ENCODE data around the gene OTUD4.
"Not testable (repeated sequence)": the region's sequence is repeated elsewhere in the genome, so short reads cannot be mapped to it uniquely, and the experiment has no call there.

The OTUD4 gene

GRCh38 chr4:145179281-145179860, 1.0 kb downstream of the OTUD4 start:
- no peak for DNase-seq

- no peak for DNase-seq
Observed at GRCh38 chr4:145178740-145179280, 1.6 kb downstream of the OTUD4 start.

DNA sequence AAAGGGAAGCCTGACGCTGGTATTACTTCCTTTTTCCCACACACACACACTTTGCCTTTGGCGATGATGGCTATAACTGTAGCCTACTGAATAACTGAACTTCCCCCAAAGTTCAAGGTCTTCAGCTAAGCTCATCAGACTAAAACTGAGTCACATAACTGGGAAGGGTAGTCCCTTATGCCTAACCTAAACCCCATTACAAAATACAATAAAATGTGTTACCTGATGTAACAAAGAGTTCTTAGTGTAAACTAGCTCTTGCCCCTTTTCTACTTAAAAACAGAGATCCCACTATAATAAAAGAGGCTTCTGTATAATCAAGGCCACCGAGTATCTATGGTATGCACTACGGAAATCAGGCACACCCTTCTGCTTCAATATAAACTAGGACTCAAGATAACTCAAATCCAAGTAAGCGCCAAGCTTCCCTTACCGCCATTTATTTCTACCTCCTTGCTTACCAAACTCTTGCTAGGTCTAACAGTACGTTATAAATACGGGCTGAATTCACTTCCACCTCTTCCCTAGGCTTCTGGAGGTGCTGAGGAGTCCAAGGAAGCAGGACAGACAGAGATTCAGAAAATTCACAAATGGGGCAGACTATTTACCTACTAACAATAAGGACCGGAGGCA, 2.4 kb downstream of the OTUD4 start:
- no peak for DNase-seq

DNA sequence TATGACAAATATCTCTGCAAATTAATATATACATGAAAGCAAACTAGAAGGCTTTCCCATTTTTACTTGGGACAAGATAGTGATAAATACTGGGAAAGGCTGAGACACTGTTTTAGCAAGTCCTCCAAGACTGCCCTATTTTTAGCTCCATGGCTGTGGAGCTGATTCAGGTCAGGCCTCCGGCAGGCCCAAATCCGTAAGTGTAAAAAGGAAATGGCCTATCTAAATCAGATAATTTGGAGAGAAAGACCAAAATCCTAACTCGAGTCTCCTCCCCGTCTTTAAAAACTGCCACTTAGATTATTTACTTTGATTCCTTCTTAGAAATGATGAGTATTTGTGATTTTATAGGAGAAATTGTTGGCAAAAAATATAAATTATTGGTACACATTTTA, 2.9 kb downstream of the OTUD4 start:
- no peak for DNase-seq

DNA sequence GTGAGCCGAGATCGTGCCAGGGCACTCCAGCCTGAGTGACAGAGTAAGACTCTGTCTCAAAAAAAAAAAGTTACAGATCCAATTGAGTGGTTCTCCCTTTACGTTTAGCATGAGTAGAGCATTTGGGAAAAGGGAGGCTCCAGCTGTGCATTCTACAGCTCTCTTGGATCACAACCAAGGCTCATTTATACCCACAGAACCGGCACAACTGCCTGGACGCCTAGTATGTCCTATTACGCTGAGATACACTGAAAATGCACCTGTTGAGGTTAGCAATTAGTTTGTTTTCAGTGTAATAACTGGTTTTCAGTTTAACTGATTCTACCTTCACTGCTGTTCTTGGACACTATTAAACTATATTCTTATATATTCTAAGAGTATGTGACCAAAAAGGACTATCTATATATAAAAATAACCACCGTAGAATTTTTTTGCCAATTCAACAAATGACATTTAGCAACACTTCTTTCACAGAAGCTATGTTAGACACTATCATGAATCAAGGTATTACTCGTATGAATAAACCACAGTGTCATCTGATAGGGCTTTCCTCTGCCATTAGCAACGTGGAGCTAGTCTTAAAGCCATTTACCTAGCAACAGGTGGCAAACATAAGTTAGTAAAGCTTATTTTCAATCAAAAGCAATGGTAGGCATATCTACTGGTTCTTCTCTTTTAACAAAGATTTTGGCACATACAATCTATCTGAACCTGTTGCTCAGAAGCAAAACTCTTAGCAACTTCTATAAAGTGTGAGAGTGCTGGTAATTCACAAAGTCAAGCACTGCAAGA, 3.6 kb downstream of the OTUD4 start:
- no peak for DNase-seq

- no peak for DNase-seq
Observed at GRCh38 chr4:145171911-145172310, 8.5 kb downstream of the OTUD4 start.

DNA sequence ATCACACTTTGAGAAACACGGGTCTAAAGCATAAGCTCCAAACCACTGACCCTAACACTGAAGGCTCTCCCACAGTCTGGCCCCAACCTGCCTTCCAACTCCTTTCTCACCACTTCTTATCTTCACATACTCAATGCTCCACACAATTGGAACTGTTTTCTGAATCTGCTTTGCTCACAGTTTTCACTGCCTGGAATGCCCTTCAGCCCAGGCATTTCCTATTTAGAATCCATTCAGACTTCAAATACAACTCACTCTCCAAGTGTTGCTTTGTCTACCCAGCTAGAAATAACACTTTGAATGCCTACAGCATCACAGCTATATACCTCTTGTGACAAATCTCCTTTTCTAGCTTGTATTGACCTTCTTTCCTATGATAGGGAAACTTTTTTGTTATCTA, 10.2 kb downstream of the OTUD4 start:
- DNase-seq, result no peak

DNA sequence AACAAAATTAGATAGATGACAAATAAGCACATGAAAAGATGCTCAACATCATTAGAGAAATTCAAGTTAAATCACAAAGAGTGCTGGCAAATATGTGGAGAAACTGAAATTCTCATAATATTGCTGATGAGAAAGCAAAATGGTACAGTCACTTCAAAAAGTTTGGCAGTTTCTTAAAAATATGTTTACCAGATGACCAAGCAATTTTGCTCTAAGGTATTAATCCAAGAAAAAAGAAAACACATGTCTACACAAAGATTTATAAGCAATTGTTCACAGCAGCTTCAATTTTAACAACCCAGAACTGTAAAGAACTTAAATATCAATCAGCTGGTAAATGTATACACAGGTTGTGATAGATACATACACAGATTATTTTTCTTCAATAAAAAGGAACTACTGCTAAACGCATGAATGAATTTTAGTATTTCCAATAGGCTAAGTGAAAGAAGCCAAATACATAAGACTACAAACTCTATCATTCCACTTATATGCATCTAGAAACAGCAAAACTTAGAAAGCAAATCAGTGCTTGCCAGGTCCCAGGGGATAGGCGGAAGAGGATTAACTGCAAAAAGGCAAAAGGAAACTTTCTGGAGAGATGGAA, 11.7 kb downstream of the OTUD4 start:
- no peak for DNase-seq

GRCh38 chr4:145167887-145168286, 12.5 kb downstream of the OTUD4 start:
- no peak for DNase-seq

DNA sequence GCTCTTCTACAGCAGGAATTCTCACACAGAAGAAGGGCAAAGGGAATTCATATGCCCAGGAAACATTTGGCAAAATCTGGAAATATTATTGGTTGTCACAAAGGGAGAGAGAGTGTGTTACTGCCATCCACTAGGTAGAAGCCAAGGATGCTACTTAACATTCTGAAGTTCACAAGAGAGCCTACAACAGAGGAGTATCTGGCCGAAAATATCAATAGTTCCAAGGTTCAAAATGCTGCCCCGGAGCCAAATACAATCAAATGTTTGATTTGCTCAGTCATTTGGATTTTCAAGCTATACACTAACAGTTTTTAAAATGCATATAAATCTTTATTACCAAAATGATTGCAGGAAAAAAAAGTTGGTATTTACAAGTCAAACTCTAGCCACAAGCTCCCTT, 18.8 kb downstream of the OTUD4 start:
- DNase-seq, result no peak

GRCh38 chr4:145156986-145157385, 23.4 kb downstream of the OTUD4 start:
- no peak for DNase-seq

DNA sequence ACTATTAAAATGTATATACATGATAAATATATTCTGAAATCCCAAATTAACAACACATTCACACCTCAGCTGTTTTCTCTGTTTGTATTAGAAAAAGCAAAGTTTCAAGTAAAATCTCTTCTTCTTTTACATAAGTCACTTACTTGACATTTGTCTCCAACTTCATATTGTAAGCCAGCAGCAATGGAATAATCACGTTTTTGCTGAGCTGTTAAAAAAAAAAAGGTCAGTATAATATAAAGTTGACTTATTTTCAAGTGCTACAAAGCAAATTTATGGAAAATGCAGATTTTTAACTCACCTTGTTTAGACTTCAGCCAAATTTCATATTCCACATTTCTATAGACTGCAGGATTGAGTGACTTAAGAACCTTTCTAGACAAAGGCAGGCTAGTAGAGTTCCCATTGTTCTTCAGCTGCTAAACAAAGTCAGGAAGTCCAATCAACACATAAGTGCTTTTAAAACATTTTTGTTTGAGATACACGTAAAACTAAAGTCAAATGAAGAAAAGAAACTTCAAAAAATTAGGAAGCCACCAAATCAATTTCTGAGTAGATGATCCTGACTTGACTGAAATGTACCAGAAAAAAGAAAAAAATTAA, 25.0 kb downstream of the OTUD4 start:
- no peak for DNase-seq

GRCh38 chr4:145154573-145154972, 25.8 kb downstream of the OTUD4 start:
- no peak for DNase-seq

GRCh38 chr4:145153904-145154298, 26.5 kb downstream of the OTUD4 start:
- no peak for DNase-seq

DNA sequence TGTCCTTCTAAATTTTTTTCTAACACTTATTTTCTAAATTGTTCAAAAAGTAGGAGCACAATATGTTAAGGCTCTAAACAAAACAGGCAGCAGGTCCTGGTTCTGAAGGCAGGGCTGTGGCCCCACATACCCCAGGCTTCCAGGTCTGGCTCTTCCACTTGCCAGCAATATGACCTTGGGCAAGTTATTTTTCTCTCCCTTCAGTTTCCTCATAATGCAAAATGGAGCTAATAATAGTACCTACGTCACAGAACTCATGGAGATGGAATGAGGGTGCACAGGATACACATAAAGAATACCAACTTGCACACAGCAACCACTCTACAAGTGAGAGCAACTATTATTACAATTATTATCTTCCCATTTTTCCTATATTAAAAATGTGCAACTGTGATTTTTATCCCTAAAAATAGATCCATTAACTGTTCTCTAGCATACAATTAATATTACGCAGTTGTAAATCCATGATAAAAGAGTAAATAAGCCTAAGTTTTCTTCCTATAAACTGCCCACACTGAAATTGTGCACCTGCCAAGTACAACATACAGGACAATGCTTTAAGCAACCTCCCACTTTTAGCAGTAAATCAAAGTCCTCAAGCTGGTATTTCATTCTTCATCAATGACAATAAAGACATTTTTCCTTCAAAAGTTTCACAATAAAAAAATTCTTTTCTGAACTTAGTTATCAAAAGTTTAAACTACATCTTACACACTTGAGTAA, 27.0 kb downstream of the OTUD4 start:
- DNase-seq, result no peak

DNA sequence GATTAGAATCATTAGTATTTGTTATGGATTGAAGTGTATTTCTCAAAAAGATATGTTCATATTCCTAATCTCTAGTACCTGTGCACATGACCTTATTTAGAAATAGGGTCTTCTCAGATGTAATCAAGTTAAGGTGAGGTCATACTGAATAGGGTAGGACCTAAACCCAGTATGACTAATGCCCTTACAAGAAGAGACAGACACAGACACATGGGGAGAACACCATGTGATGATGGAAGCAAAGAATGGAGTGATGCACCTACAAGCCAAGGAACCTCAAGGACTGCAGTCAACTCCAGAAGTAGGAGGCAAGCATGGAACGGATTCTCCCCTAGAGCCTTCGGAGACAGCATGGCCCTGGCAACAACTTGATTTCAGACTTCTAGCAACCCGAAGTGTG, 31.4 kb downstream of the OTUD4 start:
- no peak for DNase-seq

- DNase-seq, result not testable (repeated sequence)
Observed at GRCh38 chr4:145136219-145136618, 44.2 kb downstream of the OTUD4 start.

DNA sequence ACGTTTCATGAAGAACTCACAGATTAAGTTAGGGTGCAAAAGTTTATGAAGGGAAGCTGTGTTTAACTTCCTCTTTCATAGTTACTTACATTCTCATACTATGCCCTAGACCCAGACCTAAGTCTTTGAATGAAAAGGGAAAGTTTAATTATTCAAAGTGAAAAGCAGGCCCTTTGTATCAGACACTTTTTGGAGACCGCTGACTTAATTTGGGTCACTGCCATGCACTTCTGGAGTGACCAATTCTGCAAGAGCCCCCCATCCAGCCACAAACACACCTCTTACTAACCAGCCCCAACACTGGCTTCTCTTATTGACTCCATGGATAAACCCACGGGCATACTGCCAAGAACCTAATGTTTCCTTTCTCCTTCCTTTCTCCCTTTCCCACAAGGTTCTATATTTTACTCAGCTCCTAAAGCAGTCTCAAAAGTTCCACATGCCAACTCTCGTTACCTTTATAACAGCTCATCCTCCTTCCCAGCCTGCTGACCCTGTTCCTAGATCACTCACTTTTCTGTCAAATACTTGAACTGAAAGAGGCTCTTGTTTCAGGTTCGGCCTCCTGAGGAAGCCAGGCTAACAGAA, 47.8 kb downstream of the OTUD4 start:
- DNase-seq, result no peak

- DNase-seq, result no peak
Observed at GRCh38 chr4:145131848-145132247, 48.5 kb downstream of the OTUD4 start.

GRCh38 chr4:145130788-145131399, 49.5 kb downstream of the OTUD4 start:
- no peak for DNase-seq

- DNase-seq, result no peak
Observed at GRCh38 chr4:145130130-145130529, 50.3 kb downstream of the OTUD4 start.

- DNase-seq, result no peak
Observed at GRCh38 chr4:145125396-145125795, 55.0 kb downstream of the OTUD4 start.

All from NCI-H1048 (cell line).